DMS53 (cell line): Measurements from ENCODE around the gene BCL2A1.
"Not testable (repeated sequence)": the region's sequence is repeated elsewhere in the genome, so short reads cannot be mapped to it uniquely, and the experiment has no call there.

Experiments used
- DNase-seq: peaks from one replicate; lab custom pipeline; 2025; lab: John Stamatoyannopoulos, UW

Gene BCL2A1

DNA sequence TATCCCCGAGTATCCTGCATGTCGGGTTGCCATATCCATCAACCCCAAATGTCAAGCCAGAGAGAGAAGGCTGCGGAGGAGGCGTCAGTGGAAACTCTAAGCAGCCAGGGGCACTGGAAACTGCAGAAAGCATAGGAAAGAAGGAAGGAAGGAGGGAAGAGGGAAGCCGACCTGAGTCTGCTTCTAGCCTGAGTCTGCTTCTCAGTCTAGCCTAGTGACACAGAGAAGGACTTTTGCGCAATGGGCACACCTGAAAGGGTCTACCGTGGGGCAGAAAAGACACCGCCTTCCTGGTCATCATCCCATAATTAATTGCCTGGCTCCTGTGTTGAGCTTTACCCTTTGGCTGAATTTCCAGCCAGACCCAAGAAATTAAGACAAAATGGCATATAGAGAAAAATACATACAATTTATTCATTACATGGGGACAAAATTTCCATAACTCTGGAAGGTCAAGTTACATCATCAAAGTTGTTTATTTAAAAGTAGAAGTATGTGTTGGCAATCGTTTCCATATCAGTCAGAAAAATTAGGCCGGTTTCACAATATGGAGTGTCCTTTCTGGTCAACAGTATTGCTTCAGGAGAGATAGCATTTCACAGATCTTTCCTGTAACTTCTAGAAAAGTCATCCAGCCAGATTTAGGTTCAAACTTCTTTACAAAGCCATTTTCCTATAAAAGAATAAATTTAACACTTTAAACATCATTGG, 10.3 kb downstream of the BCL2A1 start:
- DNase-seq = no peak

DNA sequence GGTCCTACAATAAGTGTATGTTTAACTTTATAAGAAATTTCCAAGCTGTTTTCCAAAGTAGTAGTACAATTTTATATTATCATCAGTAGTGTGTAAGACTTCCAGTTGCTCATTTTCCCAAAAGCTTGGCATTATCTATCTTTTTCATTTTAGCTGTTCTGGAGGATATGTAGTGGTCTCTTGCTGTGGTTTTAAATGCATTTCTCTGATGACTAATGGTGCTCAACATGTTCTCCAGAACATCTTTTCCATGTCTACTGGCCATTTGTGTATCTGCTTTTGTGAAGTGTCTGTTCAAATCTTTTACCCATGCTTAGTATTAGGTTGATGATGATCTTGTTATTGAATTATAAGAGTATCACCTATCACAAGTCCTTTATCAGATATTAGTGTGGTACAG, 13.3 kb downstream of the BCL2A1 start:
- DNase-seq = no peak

DNA sequence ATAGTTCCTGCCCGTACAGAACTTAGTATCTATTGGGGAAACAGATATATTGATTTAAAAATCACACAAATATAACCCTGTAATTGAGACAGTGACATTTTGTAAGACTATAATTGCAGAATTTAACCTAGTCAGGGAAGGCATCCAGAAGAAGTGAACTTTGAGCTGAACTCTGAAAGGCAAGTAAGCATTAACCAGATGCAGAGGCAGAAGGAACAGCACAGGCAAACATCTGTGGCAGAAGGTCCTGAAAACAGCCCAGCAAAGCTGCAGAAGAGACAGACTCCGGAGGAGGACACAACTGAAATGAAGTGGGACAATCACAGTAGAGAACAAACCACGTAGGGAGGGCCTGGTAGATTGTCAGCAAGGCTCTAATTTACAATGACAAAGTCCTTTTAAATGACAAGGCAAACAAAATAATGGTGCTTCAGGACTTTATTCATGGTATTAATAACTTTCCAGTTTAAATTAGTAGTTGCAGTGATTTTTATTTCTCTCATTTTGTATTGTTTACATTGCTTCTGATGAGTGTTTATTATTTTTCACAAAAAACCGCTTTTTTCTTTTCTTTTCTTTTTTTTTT, 14.5 kb downstream of the BCL2A1 start:
- DNase-seq = no peak

DNA sequence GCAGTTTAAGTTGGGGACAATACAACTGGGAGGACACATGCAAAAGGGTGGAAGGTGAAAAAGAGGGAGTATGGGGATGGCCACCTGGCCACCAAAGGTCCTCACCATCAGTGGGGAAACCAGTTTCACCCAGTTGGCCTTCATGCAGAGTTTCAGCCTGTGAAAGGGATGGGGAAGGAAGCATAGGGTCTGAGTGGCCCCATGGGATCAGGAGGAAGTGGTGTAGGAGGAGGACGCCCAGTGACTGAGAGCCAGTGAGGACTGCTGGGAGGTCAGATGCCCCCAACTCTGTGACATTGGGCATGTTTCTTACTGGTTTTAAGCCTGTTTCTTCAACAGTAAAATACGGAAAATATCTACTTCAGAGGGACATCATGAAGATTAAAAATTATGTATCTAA, 16.3 kb downstream of the BCL2A1 start:
- no peak for DNase-seq

DNA sequence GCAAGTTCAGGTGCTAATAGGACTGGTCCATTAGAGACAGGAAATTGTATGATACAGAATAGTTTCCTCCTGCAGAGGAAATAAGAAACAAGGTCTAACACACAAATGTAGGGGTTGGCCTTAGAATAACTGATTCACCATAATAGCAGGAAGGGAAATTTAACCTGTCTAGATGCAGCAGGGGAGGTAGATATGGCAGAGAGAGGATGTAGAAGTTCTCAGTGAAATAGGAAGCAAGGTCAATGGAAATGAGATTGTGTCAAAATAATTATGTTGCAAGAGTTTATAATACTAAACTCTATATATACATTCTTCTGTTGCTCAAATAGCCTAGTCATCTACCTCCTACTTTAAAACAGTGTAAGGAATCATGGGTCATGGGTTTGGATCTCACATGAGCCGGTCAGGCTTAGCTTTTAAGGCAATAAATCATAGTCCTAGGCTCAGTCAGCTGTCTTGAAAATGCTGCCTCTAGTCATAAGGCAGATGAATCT, 17.0 kb downstream of the BCL2A1 start:
- DNase-seq = no peak

DNA sequence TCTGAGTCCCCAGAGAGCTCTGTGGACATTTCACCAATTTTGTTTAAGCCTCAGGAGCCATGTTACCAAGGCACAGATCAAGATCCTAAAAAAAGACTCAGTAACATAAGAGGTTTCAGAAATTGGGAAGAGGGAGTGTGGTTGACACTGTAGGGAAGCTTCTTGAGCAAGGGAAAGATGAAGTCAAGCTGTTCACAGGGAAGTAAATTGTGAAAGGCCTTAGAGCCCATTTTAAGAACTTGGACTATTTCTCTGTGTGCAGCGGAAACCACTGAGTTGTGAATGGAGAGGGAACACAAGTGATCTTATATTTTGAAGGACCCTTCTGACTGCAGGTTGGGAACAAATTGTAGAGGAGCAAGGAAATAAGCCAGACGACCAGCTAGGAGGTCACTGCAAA, 18.7 kb downstream of the BCL2A1 start:
- DNase-seq = no peak

DNA sequence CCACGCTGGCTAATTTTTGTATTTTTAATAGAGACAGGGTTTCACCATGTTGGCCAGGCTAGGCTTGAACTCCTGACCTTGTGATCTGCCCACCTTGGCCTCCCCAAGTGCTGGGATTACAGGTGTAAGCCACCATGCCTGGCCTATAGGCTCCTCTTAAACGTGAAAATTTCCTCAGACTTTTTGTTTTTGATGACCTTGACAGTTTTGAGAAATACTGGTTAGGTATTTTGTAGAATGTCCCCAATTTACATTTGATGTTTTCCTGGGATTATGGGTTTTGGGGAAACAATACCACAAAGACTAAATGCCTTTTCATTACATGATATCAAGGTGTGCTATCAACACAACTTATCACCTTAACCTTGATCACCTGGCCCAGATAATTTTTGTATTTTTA, 20.7 kb downstream of the BCL2A1 start:
- no peak for DNase-seq

DNA sequence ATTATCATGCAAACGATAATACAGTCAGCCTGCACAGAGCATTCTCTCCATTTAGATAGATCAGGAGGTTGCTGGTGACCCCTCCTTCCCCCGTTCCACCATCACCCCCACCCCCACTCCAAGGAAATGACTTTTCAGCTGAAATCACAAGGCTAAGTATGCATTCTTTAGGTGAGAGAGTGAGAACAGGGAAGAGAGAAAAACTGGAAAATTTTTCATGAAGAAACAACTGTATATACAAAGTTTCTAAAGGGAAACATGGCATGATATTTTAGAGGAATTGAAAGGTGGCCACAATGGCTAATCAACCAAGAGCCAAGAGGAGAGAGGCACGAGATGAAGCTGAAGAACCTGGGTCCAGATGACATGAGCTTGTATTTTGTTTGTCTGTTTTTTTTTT, 22.2 kb downstream of the BCL2A1 start:
- no peak for DNase-seq

DNA sequence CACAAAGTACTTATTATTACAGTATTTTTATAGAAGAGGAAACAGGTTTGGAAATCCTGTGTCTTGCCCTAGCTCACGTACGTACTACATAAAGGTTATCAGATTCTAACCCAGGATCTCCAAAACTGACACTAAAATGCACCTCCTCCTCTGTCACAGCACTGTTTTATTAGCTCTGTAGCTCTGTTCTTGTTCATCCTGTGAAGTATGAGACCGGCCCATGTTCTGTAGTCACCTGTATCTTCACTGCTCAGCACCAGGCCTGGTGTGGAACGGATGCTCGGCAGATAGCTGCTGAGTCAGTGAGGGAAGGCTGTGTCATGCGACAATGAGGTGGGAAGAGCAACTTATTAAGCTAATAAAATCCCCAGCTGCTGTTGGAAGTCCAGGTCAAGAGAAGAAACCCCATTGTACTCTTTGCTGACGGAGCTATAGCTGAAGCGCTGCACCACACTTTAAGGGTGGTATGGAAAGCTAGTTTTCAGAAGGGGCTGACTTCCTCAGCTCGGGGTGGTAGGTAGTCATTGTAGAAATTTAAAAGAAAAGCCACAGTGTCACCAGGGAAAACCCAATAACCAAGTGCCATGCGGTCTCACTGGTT, 22.8 kb downstream of the BCL2A1 start:
- no peak for DNase-seq

DNA sequence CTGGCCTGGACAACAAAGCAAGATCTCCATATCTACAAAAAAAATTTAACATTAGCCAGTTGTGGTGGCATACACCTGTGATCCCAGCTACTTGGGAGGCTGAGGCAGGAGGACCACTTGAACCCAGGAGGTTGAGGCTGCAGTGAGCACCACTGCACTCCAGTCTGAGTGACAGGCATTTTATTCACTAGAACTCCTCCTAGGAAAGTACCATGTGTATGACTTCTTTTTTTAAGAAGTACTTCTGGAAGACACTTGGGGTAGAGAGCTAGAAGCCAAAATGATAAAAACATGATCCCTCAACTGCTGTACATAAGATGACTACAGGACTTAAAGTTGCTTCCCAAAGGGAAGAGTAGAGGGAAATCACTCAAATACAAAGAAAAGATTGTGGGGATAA, 24.0 kb downstream of the BCL2A1 start:
- no peak for DNase-seq

DNA sequence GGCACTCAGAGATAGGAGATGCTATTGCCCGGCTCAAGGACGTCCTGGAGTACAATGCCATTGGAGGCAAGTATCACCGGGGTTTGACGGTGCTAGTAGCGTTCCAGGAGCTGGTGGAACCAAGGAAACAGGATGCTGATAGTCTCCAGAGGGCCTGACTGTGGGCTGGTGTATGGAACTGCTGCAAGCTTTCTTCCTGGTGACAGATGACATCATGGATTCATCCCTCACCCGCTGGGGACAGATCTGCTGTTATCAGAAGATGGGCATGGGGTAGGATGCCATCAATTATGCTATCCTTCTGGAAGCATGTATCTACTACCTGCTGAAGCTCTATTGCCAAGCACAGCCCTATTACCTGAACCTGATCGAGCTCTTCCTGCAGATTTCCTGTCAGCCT, 26.4 kb downstream of the BCL2A1 start:
- DNase-seq = no peak

DNA sequence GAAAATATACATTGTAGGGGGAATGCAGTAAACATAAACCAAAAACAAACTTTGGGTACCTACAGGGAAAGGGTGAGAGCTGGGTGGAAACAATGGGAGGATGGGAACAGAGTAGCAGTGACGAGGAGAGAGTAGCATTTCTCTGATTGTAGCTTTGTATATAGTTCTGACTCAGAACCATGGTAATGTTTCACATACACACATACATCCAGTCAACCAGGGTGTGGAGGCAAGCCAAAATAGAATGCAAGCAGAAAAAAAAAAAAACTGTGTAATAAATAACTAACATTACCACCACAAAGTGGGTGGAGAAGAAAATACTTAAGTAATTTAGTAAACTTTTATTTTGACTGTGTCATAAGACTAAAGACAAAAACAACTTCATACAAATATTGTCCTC, 27.2 kb downstream of the BCL2A1 start:
- no peak for DNase-seq

DNA sequence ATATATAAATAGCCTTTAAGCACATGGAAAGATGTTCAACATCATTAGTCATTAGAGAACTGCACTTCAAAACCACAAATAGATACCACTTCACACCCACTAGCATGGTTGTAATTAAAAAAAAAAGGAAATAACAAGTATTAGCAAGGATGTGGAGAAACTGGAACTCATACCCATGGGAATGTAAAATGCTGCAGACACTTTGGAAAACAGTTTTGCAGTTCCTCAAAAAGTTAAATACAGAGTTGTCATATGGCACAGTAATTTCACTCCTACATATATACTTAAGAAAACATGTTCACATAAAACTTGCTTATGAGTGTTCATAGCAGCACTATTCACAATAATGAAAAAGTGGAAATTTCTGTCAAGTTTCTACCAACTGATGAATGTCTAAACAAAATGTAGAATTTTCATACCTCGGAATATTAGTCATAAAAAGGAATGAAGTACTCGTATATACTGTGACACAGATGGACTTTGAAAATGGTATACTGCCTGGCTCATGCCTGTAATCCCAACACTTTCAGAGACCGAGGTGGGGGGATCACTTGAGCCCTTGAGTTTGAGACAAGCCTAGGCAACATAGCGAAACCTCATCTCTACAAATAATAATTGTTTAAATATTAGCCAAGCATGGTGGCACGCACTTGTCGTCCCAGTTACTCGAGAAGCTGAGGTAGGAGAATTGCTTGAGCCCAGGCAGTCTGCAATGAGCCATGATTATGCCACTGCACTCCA, 28.1 kb downstream of the BCL2A1 start:
- peak; percentile 62 for DNase-seq

DNA sequence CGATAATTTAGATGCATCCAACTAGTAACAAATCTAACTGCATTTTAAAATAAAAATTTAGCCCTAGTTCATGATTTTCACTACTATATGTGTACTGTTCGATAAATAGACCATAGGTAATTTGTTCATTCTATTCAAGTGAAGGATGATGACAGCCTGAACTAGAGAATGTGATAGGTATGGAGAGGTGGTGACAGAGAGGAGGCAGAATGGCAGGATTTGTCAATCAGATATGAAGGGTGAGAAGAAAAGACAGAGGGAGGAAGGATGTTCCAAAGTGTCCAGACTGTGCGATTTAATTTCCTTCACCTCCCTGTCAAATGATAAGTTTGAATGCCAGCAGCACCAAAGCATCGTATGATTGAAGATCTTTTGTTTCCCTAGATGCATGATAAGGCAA, 31.6 kb downstream of the BCL2A1 start:
- DNase-seq = no peak

DNA sequence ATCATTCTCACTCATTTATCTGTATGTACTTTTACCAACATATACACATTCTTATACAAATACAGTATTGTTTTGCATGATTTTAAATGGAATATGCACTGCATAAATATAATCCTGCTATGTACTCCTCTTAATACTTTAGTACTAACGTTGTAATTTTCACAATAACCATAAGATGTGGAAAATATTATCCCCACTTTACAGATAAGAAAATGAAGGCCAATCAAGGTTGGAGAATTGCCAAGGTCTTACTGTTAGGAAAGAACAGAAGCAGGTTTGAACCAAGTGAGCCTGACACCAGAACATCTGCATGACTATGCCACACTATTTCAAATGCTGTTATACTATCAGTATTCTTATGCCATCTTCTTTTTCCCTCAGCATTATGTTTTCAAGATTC, 32.9 kb downstream of the BCL2A1 start:
- DNase-seq = no peak

DNA sequence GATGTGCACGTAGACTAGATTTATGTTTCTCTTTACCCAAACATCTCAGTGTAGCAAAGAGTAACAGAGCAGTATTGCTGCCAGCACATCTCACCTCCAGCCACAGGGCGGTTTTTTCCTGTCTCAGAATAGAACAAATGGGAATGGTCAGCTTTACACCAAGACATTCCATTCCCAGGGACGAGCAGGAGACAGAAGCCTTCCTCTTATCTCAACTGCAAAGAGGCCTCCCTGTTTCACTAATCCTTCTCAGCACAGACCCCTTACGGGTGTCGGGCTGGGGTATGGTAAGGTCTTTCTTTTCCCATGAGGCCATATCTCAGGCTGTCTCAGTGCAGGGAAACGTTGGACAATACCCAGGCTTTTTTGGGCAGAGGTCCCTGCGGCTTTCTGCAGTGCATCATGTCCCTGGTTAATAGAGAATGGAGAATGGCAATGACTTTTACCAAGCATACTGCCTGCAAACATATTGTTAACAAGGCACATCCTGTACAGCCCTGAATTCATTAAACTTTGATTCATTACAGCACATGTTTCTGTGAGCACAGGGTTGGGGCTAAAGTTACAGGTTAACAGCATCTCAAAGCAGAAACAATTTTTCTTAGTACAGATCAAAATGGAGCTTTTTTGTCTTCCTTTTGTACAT, 35.3 kb downstream of the BCL2A1 start:
- not testable (repeated sequence) for DNase-seq

DNA sequence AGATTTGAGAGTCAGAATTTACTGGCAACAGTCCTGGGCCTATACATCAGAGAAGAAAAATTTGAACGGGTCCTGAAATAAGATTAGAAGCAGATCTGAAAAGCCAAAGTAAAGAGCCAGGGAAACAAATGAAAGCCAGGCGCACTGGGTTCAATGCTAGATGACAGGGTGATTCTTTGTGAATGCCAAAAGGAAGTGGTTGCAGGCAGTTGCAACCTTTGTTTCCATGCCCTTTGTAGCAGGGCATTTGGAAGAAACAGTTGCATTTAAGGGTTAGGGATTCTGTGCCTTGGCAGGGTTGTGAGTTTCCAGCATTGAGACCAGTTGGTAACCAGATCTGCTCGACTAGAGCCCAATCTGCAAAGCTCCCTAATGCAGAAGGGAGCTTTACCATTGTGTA, 37.8 kb downstream of the BCL2A1 start:
- no peak for DNase-seq

DNA sequence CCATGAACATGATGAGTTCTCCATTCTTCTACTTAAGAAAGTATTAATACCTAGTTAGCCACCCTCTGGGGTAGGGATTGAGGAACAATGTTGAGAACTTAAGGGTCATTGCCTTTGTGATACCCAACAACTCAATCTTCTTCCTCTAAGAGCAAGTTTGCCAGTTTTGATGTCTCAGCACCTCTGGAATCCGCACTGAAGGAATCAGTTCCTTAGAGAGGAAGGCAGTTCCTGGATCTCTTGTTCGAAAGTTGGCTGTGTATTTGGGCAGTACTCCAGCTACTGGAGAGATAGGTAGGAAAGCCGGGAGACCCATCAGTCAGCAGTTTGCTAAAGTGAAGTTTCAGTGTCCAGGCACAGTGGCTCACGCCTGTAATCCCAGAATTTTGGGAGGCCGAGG, 38.5 kb downstream of the BCL2A1 start:
- DNase-seq = no peak

DNA sequence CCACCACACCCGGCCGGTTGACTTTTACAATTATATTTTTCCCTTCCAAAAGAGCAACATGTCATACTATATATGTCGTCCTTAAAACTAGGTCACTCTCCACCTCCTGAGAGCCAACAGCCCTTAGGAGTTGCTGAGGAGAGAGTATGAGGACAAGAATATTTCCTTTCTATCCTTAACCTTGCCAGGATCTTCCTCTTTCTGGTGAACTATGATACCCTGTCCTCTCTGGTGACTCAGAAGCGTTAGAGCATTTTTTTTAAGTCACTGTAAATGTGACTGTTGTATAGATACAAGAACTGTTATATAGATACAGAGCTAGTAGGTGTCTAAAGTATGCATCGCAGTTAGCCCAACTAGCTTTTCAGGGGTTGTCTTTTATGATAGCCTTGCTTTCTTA, 40.5 kb downstream of the BCL2A1 start:
- DNase-seq = no peak

DNA sequence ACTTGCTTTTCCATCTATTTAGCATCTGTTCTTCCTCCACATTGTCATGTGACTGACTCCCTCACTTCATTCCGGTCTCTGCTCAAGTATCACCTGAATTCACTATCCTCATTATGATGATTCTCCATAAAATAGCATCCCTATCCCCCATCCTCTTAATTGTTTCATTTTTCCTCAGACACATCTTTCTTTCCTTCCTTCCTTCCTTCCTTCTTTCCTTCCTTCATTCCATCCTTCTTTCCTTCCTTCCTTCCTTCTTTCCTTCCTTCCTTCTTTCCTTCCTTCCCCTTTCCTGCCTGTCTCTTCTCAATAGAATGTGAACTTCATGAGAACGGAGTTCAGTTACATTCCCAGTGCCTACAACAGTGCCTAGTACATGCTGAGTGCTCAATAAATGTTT, 41.6 kb downstream of the BCL2A1 start:
- DNase-seq = no peak

DNA sequence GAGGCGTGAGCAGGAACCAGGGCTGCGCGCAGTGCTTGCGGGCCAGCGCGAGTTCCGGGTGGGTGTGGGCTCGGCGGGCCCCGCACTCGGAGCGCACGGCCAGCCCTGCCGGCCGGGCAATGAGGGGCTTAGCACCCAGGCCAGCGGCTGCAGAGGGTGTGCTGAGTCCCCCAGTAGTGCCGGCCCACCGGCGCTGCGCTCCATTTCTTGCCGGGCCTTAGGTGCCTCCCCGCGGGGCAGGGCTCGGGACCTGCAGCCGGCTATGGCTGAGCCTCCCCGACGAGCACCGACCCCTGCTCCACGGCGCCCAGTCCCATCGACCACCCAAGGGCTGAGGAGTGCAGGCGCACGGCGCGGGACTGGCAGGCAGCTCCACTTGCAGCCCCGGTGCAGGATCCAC, 44.9 kb downstream of the BCL2A1 start:
- DNase-seq = not testable (repeated sequence)

DNA sequence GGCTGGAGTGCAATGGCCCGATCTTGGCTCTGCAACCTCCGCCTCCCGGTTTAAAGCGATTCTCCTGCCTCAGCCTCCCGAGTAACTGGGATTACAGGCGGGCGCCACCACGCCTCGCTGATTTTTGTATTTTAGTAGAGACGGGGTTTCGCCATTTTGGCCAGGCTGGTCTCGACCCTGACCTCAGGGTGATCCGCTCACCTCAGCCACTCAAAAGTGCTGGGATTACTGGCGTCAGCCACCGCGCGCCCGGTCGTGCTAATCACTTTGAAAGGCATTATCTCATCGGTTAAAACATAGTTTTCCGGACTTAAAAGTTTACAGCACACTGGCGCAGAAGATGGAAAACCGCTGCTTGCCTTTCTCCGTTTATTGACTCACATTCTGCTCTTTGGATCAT, 46.6 kb downstream of the BCL2A1 start:
- peak; percentile 60 for DNase-seq
